KMS-11 (cell line): ENCODE measurements around the gene LAPTM5.

Experiments used
- H2AFZ ChIP-seq: fragments of 200-600 bp; sonication (generic); 2 replicates; pipeline ENCODE4 v1.6.1; 2016; ENCODE audit warnings: antibody characterized with exemption, mixed run types, low read depth
- H3K27ac ChIP-seq: fragments of 200-600 bp; sonication (generic); 2 replicates; pipeline ENCODE4 v1.6.1; 2016; ENCODE audit warnings: mild to moderate bottlenecking, mixed run types
- H3K27me3 ChIP-seq: fragments of 200-600 bp; sonication (generic); 2 replicates; pipeline ENCODE4 v1.6.1; 2017; ENCODE audit warnings: mild to moderate bottlenecking, low read depth, mixed run types, moderate library complexity; ENCODE audit not compliant: insufficient read depth
- H3K36me3 ChIP-seq: fragments of 200-600 bp; sonication (generic); 2 replicates; pipeline ENCODE4 v1.6.1; 2017; ENCODE audit warnings: mild to moderate bottlenecking, mixed run types; ENCODE audit not compliant: insufficient read depth
- H3K4me1 ChIP-seq: fragments of 200-600 bp; sonication (generic); 2 replicates; pipeline ENCODE4 v1.6.1; 2016; ENCODE audit warnings: mild to moderate bottlenecking, low read depth, mixed run types; ENCODE audit not compliant: poor library complexity, severe bottlenecking
- H3K4me2 ChIP-seq: fragments of 200-600 bp; sonication (generic); 2 replicates; pipeline ENCODE4 v1.7.0; 2016; ENCODE audit warnings: mild to moderate bottlenecking, mixed run types
- H3K4me3 ChIP-seq: fragments of 200-600 bp; sonication (generic); IDR thresholded peaks from 2 replicates; pipeline ENCODE4 v1.6.1; 2017; ENCODE audit warnings: low read depth, low read length, mixed read lengths; ENCODE audit not compliant: insufficient read depth
- H3K79me2 ChIP-seq: fragments of 200-600 bp; sonication (generic); 2 replicates; pipeline ENCODE4 v1.6.1; 2016; ENCODE audit warnings: low read depth, mixed run types; ENCODE audit not compliant: insufficient read depth
- H3K9ac ChIP-seq: fragments of 200-600 bp; sonication (generic); 2 replicates; pipeline ENCODE4 v1.6.1; 2016; ENCODE audit warnings: mild to moderate bottlenecking, mixed run types
- H4K20me1 ChIP-seq: fragments of 200-600 bp; sonication (generic); 2 replicates; pipeline ENCODE4 v1.6.1; 2016; ENCODE audit warnings: mild to moderate bottlenecking, mixed run types; ENCODE audit not compliant: insufficient read depth
- TF ChIP-seq, protein P1 (sequence below): fragments of 200-600 bp; sonication (generic); conservative IDR thresholded peaks from 2 replicates; pipeline ENCODE4 v1.6.1; 2017; ENCODE audit warnings: low read depth, mild to moderate bottlenecking, antibody characterized with exemption, low read length, moderate library complexity, mixed read lengths

LAPTM5 gene

DNA sequence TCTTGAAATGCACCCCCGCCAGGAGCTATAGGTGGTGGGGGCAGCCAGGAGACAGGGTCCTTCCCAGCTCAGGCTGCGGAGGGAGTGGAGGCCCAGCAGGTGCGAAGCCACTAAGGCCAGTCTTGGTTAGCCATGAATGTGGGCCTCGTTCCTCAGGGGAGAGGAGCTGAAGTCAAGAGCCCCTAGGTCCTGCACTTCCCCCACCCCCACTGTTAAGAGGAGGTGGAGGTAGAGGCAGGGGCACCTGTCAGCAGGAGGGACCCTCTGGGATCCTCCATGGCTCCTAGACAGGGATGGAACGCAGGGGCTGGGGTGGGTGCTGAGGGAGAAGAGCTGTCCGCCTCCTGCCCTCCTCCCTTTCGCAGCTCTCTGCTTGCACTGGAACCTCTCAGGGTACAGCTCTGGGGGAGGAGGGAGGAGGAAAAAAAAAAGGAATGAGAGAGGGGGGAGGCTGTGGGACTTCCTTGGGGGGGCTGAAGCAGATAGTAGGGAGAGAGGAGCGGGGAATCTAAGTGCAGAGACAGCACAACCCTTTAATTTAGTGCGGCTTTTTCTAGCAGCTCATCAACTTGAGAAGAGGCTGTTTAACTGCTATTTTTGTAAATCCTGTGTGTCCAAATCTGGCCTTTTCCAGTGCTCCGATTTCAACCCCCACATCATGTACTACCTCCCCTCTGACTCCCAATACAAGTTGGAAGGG is 71.2 kb downstream of the LAPTM5 start:
- Histone ChIP-seq H3K4me2 (no peak overlapping the region), H3K4me1 (no peaks in the 10 kb centered on the region), H3K79me2 (no peaks in the 10 kb centered on the region), H3K4me3 (no peak overlapping the region), H3K9ac (no peak overlapping the region), H4K20me1 (no peaks in the 10 kb centered on the region), H2AFZ (no peak overlapping the region), H3K27ac (no peak overlapping the region), H3K36me3 (no peaks in the 10 kb centered on the region), H3K27me3 (peaks cover 22% of the 10 kb centered on the region)
- TF ChIP-seq, protein P1, sequence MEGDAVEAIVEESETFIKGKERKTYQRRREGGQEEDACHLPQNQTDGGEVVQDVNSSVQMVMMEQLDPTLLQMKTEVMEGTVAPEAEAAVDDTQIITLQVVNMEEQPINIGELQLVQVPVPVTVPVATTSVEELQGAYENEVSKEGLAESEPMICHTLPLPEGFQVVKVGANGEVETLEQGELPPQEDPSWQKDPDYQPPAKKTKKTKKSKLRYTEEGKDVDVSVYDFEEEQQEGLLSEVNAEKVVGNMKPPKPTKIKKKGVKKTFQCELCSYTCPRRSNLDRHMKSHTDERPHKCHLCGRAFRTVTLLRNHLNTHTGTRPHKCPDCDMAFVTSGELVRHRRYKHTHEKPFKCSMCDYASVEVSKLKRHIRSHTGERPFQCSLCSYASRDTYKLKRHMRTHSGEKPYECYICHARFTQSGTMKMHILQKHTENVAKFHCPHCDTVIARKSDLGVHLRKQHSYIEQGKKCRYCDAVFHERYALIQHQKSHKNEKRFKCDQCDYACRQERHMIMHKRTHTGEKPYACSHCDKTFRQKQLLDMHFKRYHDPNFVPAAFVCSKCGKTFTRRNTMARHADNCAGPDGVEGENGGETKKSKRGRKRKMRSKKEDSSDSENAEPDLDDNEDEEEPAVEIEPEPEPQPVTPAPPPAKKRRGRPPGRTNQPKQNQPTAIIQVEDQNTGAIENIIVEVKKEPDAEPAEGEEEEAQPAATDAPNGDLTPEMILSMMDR: no peak

DNA sequence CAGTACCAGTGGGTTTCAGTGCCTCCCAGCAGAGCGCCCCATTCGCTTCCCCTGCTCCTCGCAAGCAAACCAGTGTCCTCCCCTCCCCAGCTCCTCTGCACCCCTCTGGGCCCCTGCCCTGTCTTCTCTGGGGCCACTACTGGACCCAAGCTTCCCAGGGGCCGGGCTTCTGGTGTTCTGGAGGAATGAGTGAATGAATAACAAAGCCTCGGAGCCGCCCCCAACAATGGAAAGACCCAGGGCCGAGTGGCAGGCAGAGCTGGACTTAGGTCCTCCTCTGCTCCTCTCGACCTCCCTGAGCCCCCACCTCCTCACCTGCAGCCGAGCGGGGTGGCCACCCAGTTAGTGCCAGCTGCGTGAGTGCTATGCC is 71.8 kb downstream of the LAPTM5 start:
- H4K20me1 ChIP-seq: no peaks in the 10 kb centered on the region
- H2AFZ ChIP-seq: no peak overlapping the region
- H3K4me1 ChIP-seq: no peaks in the 10 kb centered on the region
- no peak overlapping the region for H3K4me3 ChIP-seq
- no peak overlapping the region for H3K4me2 ChIP-seq
- no peak overlapping the region for H3K27ac ChIP-seq
- H3K27me3 ChIP-seq: peaks cover 22% of the 10 kb centered on the region
- no peaks in the 10 kb centered on the region for H3K36me3 ChIP-seq
- H3K79me2 ChIP-seq: no peaks in the 10 kb centered on the region
- TF ChIP-seq, protein P1: no peak
- H3K9ac ChIP-seq: no peak overlapping the region

DNA sequence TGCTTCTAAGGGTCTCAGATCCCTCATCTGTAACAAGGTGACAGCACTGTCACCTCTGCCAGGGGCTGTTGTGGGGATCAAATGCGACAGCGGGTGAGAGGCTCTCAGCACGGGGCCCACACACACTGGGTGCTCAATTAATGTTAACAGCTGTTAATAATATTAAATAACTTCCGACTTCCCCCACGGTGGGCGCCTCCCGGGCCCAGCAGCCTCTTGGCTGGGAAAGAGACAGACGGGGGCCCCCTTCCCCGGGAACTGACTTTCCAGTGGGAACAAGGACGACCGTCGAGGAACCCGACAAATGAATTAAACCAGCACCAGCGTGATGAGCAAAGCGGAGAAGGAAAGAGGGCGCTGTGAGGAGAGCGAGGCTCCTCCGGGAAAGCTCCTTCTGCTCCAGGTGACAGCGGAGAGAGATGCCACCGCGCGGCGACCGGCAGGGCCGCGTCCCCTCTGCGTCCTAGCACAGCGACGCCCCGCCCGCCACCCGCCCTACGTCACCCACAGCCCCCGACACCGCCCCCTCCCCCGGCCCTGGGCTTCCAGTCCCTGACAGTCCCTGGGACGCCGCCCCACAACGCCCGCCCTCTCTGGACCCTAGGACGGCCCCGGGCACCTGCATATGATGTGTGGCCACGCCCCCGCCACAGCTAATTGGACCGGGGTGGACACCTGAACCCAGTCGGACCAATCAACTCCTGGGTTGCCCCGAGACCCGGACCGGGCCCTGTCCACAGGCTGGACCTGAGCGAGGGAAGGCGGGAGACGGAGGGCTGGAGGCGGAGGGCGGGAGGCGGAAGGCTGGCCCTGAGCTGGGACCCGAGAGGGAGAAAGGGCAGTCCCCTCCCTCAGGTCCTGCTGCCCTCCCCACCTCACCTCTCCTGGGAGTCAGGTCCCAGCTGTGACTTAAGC is 72.4 kb downstream of the LAPTM5 start:
- no peak overlapping the region for H3K27ac ChIP-seq
- H3K4me2 ChIP-seq: no peak overlapping the region
- H4K20me1 ChIP-seq: no peaks in the 10 kb centered on the region
- H3K79me2 ChIP-seq: no peaks in the 10 kb centered on the region
- no peaks in the 10 kb centered on the region for H3K4me1 ChIP-seq
- no peak overlapping the region for H3K9ac ChIP-seq
- TF ChIP-seq, protein P1: no peak
- peaks cover 19% of the 10 kb centered on the region for H3K27me3 ChIP-seq
- H3K36me3 ChIP-seq: no peaks in the 10 kb centered on the region
- H3K4me3 ChIP-seq: no peak overlapping the region
- no peak overlapping the region for H2AFZ ChIP-seq

DNA sequence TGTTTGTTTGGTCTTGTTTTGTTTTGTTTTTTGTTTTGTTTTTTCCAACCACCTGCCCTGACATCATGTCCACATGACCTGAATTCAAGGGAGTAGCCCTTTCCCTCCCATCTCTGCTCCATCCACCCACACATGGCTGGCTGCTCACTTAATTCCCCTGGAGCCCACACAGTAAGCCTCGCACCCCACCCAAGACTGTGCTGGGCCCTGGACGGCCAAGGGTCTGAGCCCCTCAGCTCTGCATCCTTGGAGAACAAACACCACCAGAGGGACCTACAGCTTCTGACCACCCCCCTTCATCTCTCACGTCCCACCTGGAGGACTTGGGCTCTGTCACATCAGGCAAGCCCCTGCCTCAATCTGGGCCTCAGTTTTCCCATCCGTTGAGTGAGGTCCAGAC is 73.3 kb downstream of the LAPTM5 start:
- no peak overlapping the region for H3K4me2 ChIP-seq
- no peak overlapping the region for H3K27ac ChIP-seq
- H2AFZ ChIP-seq: no peak overlapping the region
- H3K27me3 ChIP-seq: peaks cover 14% of the 10 kb centered on the region
- TF ChIP-seq, protein P1: no peak
- H3K36me3 ChIP-seq: no peaks in the 10 kb centered on the region
- no peaks in the 10 kb centered on the region for H3K79me2 ChIP-seq
- H4K20me1 ChIP-seq: no peaks in the 10 kb centered on the region
- no peak overlapping the region for H3K9ac ChIP-seq
- no peak overlapping the region for H3K4me3 ChIP-seq
- no peaks in the 10 kb centered on the region for H3K4me1 ChIP-seq
